Activated CD8-positive, alpha-beta memory T cell treated with anti-CD3 and anti-CD28 coated beads for 48 hours (primary cell): ENCODE data around the gene PHKB.

Experiments
- DNase-seq, 3 experiments: peaks; one replicate each; pipeline ENCODE4 v3.0.0-alpha.2; 2020; ENCODE audit warnings: low read depth in 2 of 3, low spot score in 2 of 3

Gene PHKB

GRCh38 chr16:47622451-47623176, 161.5 kb downstream of the PHKB start:
- no peak for DNase-seq

GRCh38 chr16:47624563-47624962, 163.4 kb downstream of the PHKB start:
- DNase-seq: no peak

- no peak for DNase-seq
These were observed 164.0 kb downstream of the PHKB start for GRCh38 chr16:47625115-47625567.

GRCh38 chr16:47626246-47626645, 165.1 kb downstream of the PHKB start:
- no peak for DNase-seq

- no peak for DNase-seq
These were observed 166.0 kb downstream of the PHKB start for GRCh38 chr16:47627085-47627639.

- no peak for DNase-seq
These were observed 166.6 kb downstream of the PHKB start for GRCh38 chr16:47627721-47628120.

GRCh38 chr16:47631131-47631530, 170.0 kb downstream of the PHKB start:
- DNase-seq: no peak

- DNase-seq: no peak
These were observed 173.0 kb downstream of the PHKB start for GRCh38 chr16:47634126-47634525.

- no peak for DNase-seq
These were observed 173.6 kb downstream of the PHKB start for GRCh38 chr16:47634727-47635126.

GRCh38 chr16:47636501-47637099, 175.5 kb downstream of the PHKB start:
- DNase-seq: no peak

- no peak for DNase-seq
These were observed 177.0 kb downstream of the PHKB start for GRCh38 chr16:47638175-47638574.

GRCh38 chr16:47640661-47641060, 179.5 kb downstream of the PHKB start:
- no peak for DNase-seq

GRCh38 chr16:47643323-47644000, 182.3 kb downstream of the PHKB start:
- no peak for DNase-seq

GRCh38 chr16:47644166-47644565, 183.0 kb downstream of the PHKB start:
- no peak for DNase-seq

- DNase-seq: no peak
These were observed 183.5 kb downstream of the PHKB start for GRCh38 chr16:47644661-47645060.

GRCh38 chr16:47646914-47647313, 185.8 kb downstream of the PHKB start:
- no peak for DNase-seq

GRCh38 chr16:47657032-47657431, 195.9 kb downstream of the PHKB start:
- DNase-seq: no peak

GRCh38 chr16:47657977-47658376, 196.8 kb downstream of the PHKB start:
- DNase-seq: no peak

- DNase-seq: no peak
These were observed 199.4 kb downstream of the PHKB start for GRCh38 chr16:47660540-47660939.

GRCh38 chr16:47664653-47665325, 203.7 kb downstream of the PHKB start:
- no peak for DNase-seq

GRCh38 chr16:47666434-47666833, 205.3 kb downstream of the PHKB start:
- no peak for DNase-seq
